NCI-H1092 (cell line): Measurements from ENCODE around the gene BRD4.

ENCODE experiments used
- DNase-seq: peaks from one replicate; lab custom pipeline; 2025; lab: John Stamatoyannopoulos, UW

The BRD4 gene

DNA sequence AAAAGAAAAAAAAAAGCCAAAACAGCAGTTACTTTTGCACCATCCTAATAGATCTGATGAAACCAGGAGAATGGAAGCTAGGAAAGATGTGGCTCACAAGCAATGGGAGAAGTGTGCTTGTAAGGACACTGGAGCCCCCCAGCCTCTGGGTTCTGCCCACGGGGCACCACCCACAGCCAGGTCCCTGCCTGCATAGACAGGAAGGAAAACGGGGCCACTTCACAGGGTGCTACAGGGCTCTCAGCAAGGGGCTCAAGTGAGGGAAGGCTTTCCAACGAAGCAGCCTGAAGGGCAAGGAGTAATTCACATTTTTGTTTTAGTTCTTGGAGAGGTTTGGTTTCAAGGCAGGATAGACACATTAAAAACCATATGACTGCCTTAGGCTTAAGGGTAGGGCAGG is 42.7 kb downstream of the BRD4 start:
- DNase-seq = no peak

DNA sequence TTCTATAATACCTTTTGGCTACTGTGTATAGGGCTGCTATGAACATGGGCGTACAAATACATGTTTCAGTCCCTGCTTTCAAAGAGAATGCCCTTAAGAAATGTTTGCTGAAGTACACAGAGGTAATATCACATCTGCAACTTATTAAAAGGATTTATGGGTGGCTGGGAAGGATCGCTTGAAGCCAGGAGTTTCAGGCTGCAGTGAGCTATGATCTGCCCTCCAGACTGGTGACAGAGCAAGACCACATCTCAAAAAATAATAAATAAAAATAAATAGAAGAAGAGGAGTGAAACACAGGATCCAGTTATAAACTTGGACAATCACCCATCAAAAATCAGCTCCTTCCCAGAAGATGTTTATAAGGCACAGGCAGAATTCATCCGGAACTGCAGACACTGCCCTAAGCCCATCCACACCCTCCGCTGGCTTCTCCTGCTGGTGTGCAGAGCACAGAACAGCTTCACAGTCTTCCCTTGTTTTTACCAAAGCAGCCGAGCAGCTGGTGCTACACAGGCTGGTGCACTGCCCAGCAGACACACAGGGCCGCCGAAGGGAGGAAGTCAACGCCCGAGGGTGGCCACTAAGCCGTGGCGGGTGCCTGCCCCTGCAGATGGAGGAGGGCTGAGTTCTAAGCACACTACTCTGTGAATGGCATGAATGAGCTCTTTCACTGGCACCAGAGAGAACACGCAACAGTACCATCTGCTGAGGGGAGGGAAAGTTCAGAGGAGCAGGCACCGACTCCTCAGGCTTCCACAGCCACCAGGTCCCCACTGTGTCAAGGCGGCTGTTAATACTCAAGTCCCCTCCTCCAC is 44.0 kb downstream of the BRD4 start:
- DNase-seq = peak; percentile 57

DNA sequence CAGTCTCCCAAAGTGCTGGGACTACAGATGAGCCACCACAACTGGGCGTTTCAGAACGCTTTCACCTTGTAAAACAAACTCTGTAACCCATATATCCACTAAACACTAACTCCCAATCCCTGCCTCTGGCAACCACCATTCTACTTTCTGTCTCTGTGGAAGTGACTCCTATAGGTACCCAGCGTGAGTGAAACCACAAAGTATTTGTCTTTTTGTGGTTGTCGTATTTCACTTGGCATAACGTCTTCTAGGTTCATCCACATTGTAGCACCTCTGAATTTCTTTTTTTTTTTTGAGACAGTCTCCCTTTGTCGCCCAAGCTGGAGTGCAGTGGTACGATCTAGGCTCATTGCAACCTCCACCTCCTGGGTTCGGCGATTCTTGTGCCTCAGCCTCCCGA is 44.8 kb downstream of the BRD4 start:
- no peak for DNase-seq

DNA sequence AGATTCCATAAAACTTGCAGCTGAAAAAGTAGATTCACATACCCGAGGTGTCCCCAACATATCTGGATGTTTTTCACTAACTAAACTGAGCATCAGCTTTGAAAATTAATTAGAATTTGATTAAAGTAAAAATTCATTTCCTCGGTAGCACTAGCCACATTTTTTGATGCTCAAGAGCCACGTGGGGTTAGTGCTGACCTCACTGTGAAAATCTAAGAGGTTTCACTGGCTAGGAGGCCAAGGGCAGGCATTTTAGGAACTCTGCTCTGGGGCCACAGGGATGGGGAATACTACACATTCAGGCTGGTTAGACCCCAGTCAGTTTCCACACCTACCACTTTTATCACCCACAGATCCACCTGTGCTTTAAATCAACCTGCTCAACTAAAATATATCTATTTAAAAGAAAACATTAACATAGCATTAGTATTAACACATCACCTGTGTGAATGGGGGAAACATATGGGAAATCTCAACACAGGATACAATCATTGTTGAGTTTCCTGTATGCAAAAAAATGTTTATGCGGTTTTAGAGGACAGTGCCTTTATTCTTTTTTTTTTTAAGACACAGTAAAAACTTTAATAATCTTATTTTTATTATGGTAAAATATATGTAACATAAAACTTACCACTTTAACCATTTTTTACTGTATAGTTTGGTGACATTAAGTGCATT is 45.5 kb downstream of the BRD4 start:
- DNase-seq = no peak

DNA sequence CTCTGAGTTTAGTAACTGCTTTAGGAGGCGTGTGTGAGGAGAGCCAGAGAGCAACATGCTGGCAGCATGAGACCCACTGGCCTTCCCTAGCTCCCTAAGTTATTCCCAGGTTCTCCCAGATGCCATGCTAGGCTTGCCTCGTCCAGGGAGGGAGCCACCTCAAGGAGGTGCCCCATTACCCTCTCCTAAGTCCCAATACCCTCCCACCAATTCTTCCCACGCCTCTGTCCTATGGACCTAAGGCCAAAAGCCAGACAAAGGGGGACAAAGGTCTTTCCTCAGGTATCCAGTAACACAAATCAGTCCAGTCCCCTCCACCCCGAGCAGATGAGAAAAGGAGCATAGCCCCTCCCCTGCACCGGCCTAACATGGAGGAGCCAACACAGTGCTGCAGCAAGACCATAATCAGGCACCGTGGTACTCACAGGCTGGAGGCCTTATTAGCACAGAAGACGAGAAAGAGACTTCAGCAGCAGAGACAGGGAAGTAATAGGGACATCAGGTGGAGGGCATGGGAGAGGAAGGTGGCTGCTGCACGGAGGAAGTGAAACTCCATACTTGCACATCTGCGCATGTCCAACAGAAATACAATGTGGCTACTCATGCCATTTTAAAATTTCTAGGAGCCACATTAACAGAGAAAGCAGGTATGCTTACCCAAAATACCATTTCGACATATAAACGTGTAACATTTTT is 46.3 kb downstream of the BRD4 start:
- DNase-seq = no peak

DNA sequence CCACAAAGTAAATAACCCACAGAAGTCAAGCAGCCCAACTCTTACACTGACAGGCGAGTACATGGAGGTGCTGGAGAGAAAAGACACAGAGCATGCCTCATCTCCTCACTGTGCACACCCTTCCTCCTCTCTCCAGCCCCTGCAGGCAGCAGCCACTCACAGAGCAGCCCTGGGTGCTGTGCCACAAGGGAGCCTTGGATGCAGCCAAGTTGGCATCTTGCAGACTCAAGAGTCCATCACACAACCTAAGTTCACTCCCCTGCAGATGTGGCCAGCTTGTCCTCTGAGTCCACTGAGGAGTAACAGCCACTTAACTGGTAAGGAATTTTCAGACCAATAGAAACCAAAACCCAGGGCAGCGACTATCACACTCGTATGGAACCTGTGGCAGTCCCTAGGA is 47.4 kb downstream of the BRD4 start:
- DNase-seq = no peak

DNA sequence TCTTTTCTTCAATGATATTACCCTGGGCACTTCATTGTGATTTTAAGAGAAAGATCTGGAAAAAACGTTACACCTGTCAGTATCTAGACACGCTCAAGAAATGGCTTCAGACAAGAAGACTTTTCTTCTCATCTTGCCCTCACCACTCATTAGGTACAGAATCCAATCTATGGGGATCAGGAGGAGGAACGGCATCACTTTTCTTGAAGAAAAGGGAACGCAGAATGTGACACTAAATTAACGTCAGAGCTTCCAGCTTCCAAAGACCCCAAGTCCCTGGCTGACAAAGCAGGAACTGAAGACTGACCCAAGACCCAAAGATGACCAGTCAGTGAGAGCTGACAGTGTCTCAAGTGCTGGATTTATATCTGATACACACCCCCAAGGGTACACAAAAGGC is 48.2 kb downstream of the BRD4 start:
- no peak for DNase-seq

DNA sequence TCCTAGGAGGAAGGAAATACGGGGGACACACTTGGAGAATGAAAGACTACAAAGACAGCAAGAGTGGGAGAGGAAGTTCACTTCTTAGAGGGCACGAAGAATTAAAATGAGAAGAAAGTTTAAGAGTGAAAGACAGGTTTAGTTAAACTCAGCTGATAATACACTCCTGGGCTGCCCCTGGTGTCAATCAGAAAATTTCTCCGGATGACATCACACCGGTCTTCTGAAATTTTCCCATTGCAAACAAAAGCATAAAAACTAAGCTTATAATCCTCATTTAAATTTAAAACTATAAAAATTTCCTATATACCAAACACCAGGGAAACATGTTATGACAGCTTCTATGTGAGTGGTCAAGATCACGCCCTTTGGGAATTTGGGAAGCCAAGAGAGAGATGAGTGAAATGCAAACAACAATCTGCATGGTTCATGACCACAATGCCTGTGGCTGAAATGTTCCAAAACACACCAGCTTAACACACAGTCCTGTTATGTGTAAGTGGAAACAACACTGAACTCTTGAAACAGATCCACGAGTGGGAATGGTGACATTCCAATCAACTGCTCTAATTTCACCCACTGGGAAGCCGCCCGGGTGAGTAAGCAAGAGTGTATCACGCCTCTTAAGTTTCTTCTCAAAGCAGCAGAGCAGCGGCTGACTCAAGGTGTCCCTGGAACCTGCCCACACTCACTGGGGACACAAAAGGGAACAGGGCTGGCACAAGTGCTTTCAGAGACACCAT is 49.0 kb downstream of the BRD4 start:
- DNase-seq = no peak

DNA sequence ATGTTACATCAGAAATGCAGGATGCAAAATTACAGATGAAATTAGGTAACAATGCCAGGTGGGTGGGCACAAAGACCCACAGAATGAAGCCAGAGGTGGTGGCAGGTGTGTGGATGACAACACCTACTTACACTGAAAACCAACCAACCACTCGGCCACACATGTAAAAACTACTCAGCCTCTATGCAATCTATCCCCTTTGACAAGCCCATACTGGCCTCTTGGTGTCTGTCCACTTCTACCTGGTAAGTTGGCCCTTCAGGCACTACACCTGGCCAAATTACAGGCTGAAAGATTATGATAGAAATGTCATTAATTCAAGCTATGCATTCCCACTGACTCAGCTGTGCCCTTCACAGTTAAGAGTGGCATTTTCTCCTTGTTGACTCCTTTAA is 50.0 kb downstream of the BRD4 start:
- no peak for DNase-seq

DNA sequence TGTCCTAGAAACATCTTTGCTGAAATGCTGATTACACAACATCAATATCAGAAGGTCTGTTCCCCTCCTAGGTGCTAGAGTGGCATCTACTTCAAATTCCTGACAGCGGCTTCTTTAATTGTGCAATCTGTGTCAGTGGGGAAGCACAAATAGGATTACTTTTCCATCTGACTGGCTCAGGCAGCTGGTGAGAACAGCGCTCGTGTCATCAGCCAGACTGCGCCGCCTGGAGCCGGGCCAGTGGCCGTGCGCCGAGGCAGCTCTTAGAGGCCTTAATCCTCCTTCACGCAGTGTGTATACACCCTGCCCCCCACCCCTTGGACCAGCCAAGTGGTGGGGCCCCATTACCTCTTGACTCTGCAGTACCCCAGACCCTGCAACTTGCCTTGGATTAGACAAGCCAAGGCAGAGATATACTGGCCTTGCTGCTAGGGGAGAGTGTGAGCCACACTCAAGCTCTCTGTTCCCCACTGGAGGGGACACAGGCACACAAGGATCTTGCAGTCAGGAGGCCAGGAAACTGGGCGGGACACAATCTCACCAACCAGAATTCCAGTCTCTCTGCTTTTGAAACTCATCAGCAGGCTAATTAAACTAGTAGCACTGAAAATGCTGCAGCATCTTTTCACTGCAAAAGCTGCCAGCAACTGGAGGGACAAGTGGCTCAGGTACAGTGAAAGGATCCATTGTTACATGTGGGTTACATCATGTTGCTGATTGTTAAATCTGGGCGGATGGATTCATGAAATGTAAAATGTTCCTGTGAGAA is 51.2 kb downstream of the BRD4 start:
- peak; percentile 69 for DNase-seq

DNA sequence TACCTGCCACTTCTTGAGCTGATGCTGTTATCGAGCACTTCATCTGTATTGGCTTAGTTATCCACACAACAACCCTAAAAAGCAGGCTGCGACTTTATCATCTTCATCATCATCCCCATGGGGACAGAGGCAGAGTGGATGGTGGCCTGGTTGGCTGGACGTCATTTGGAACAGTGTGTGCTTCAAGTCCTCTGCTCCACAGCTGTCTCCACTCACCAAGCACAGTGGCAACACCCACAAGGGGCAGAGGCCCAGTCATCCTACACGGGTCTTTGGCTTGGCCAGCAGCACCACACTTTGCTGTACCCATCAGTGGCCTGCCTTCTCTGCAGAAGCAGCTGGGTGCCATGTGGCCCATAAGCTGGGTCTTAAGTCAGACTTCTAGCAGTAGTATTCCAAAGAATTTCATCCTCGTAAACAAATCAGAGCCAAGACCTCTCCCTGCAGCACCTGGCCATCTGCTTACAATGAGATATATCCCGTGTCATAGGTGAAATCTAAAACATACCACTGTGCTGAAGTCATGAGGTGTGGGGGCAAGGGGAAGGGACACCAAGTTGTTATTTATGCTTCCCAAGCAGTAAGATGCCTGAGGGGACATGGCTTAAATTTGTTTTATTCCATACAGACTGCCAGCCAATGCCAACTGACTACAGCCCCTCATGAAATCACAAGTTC is 52.2 kb downstream of the BRD4 start:
- DNase-seq = no peak

DNA sequence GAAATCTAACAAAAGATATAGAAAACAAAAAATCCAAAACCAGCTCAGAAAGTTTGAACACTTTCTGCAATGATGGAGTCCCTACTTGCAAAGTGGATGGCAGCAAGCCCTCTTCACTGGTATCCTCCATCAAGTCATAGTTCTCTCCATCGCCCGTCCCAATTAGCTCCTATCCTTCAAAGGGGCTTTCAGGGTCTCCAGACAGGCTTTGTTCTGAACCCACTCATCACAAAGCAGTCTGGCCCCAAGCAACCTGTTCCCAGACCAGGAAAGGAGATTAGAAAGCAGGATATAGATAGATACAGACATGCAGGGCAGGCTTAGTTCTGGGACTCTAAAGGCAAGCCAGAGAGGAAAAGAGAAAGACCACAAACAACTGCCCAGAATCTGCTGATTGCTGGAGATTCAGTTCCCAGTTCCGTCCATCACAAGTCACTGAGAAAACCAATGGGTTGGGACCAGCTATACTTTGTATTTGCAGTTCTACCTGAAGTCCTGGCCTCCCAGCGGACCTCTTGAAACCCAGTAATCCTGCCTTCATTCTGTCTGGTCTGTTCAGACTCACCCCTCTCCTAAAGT is 52.9 kb downstream of the BRD4 start:
- no peak for DNase-seq

DNA sequence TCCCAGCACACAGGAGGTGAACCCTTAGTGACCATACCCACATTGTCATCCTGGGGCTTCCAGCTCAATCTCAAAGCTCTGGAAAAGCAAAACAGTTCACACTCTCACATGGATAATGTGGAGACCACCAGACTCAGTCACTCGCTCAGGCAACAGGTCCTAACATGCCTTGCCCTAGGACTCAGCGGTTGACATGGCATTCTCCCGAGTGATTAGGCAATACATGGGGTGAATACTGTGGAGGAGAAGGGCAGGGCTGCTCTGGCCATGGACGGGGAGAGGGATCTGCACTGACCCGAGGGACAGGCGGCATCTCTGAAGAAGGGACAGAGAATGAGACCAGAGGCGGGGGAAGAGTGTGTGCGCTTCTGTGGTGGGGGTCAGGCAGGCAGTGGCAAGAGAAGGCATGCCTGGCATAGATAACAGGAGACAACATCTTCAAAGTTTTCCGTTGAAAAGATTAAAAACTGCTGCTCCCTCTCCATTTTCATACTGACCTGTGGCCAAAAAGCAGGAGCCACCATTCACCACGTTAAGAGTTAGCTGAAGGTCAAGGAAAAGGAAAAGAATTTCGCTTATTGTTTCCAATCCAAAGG is 55.6 kb downstream of the BRD4 start:
- DNase-seq = no peak

DNA sequence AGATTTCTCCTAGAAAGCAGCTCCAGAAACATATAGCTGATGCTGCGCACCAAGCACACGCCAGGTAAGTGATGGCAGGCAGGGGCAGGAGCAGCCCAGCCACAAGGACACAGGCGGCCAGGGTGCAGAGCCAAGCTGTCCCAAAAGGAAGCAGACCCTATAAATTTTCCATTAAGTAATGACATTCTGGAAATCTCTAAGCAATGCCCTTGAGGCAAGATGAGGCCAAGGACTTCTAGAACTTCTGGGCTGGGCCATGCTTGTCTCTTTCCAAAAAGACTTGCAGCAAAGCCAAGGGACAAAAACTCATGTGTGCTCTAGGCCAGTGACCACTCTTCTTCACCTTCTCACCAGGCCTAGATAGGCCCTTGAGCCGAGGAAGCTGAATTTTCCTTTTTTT is 57.9 kb downstream of the BRD4 start:
- no peak for DNase-seq

DNA sequence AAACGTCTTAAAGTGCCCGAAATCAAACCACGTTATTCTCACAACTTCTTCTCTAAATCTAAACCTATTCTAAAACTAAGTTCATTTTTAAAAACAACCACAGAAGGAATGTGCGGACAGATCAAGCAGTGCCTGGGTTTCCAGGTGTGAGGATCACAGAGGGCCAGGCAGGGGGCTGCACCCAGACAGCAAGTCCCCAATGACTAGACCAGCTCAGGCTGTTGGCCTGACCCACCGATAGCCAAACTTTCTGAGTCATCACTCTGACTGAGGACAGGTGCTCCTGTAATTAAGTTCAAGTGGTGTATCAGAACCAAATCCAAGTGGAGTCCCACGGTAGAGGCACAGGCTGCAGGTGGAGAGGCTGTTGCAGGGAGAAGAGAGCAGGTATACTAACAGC is 62.5 kb downstream of the BRD4 start:
- no peak for DNase-seq

DNA sequence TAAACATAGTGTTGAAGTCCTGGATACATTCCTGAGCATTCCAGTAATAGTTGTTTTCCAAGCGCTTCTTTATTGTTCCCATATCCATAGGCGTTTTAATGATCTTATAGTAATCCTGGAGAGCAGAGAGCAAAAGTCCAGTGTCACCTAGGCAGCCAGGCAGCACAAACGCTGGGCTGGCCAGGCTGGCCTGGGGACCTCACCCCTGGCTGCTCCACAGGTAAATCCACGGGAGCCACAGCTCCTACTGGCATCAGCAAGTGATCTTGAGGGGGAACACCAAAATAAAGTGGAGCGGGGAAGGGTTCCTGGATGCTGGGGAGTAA is 63.4 kb downstream of the BRD4 start:
- DNase-seq = no peak

DNA sequence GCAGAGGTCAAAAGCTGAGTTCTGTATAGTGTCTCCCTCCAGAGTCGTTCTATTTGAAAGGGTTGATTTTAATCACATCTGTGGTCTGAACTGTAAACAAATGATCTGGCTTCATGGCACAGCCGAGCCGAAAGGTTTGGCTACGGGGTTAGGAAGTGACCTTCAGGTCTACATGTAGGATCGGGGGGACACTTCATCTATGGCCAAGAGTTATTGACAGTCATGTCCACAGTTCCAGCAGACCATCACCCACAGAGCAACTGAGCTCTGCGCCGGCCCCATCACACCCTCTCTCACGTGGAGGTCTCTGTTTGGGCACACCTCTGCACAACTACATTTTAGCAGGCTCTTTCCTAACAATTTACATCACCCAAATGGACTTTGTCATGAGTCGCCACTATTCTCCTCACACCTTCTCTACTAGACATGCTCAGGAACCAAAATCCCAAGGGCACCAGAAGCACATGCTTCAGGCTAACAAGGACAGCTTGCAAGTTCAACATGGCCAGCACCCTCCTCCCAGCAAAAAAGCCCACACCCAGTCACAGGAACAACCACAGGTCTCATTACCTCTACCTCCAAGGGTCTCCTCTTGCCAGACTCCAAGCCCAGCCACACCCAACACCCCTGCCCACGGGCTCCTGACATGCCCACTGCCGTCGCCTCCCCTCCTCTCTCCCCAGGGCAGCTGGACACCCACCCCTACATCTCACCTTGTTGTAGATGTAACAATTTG is 64.0 kb downstream of the BRD4 start:
- DNase-seq = no peak

DNA sequence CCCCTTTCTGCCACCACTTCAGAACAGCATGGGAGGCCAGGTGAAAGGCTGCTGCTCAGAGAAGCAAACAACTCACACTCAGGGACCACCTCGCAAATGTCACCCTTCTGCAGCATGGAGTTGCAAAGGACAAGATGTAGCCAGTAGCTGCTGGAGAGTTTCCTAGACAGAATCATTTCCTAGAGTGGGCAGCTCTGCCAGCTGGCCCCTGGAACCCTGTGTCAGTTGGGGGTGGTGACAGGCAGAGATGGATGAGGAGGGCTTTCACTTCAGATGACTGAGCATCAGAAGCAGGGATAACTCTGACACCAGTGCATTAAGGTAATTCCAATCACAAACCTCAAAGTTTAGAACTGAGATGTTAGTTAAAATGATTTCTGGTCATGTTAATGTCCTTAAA is 65.7 kb downstream of the BRD4 start:
- DNase-seq = no peak

DNA sequence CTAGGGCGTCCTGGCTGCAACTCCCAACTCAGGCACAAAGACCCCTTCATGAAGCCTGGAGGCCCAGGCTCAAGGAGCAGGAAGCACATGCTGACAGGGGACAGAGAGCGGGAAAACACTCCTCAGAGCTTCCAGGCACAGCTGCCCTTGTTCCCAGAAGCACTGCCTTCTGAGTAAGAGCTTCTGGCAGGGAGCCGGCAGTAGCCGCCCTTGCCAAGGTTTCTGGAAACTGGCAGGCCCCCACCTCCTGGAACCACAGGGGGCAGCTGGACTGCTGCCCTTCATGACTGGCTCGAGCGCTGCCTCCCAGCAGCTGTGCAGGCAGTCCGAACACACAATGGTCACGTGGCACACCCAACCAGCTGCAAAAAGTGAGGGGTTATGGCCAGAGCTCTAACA is 66.5 kb downstream of the BRD4 start:
- peak; percentile 96 for DNase-seq
